NCI-H1930 (cell line): ENCODE data around the gene ALK.

Experiments used
- DNase-seq, 2 experiments: peaks; one replicate each; lab custom pipeline; 2025; lab: John Stamatoyannopoulos, UW

ALK gene

GRCh38 chr2:29607038-29607420 is 314.4 kb downstream of the ALK start:
- no peak for DNase-seq

DNA sequence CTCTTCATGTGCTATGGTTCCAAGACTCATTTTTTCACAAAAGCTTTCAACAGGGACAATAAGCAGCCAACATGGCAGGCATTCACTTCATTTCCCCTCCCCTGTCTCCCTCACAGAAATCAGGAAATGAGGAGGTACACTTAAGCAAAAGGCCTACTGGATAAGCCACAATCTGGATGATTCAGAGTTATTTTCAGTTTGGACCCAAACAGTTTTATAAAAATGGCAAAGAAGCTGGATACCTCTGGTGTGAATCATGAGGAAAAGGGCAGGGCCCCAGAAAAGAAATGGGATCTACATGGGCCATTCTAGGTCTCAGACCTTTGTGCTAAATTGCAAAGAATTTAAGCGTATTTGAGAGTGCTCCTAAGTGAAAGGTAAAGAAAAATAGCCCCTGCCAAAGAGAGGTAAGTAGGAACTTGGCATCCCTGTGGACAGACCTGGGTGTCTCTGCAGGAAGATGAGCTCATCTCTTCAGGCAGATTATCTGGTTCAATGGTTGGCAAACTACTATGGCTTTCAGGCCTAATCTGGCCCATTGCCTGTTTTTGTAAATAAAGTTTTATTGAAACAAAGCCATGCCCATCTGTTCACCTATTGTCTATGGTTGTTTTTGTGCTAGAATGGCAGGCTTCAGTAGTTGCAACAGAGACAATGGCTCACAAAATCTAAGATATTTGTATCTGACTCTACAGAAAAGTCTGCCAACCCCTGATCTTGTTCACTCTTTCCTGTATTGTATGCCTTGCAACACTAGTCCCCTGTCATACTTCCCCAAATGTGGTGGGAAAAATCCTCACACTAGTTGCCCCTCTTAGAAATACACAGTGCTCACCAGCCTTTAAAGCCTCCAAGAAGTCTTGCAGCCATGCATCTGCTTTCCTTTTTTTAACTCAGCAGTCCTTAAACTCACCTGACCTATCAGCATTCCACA is 315.0 kb downstream of the ALK start:
- no peak for DNase-seq

DNA sequence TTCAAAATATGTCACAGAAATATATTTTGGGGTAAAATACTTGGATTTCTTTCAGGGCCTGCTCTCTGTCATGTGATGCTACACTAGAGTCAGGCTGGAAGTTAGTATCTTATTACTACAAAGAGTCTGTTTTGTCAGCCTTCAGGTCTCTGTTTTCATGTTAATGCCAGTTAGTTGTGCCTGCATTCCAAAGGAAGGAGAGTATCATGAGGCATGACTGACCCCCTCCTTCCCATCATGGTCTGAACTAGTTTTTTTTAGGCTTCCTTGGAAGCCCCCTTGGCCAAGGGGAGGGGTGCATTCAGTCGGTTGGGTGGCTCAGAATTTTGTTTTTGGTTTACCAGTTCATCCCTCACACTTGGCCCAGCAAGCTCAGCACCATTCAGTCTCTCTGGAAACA is 318.0 kb downstream of the ALK start:
- DNase-seq: no peak

GRCh38 chr2:29601872-29602271 is 319.5 kb downstream of the ALK start:
- no peak for DNase-seq

DNA sequence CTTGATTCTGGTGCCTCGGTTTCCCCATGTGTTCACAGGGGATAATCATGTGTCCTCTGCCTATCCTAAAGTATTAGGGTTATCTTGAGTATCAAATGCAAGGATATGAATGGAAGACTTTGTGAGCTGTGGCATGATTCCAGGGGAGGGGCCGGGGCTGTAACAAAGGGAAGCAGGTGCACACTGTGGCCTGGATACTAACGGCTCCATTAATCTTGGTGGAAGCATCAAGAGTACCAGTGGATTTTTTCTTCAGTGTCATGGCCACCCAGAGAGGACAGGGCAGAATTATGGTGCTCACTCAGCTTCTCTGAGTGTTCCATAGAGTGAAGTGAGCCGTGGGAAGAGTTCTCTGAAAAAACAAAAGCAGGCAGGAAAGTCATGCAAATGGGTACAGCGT is 320.1 kb downstream of the ALK start:
- DNase-seq: no peak

- DNase-seq: no peak
Observed at GRCh38 chr2:29599946-29600345, 321.4 kb downstream of the ALK start.

GRCh38 chr2:29598978-29599377 is 322.4 kb downstream of the ALK start:
- DNase-seq: no peak

GRCh38 chr2:29597035-29597434 is 324.4 kb downstream of the ALK start:
- no peak for DNase-seq

DNA sequence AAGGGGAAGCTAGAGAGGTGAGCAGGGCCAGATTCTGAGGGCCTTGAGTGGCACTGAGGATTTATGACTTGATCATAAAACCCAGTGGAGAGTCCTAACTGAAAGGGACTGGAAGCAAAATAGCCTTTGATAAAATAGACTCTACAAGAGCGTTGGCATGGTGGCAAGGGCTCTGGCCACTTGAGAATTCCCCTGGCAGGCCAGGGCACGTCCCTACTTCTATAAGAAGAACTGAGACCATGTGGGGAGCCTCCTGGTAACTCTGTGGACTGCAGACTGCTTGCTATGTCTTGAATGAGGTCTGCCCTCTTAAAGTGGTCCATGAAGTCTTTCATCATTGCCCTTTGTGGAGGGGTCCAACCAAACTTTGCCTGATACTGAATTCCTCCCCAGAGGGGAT is 324.8 kb downstream of the ALK start:
- no peak for DNase-seq

DNA sequence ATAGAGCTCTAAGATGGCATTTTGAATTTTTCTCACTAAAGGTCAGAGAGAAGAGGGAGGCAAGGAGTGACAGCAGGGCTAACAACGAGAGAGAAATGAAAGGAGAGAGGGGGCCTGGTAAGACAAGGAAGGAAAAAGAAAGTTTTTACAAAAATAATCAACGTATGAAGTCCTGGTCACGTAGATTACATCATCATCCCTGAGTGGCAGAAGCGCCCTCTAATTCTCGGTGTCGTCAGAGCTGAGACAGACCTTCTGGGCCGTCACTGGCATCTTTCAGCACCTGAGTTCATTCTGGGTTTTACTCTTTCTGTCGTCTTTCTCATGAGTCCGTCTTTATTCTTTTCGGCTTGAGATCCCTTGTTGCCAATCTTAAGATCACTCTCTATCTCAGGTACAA is 329.8 kb downstream of the ALK start:
- no peak for DNase-seq

DNA sequence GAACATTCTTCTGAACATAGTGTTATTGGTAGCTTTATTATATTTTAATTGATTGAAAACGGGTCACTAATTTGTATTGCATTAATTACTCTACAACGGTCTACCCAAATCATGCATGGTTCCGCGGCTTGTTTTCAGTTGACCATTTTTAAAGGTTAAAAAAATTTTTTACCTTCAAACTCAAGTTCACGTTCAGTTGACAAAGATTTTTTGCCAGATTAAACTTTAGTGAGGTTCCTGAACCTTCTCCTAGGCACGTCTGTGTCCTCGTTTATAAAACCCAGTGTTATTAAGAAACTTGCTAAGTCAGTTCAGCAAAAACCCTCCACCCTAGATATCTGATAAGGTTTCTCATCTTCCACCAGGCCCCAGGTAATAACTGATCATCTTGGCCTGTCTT is 331.2 kb downstream of the ALK start:
- no peak for DNase-seq

DNA sequence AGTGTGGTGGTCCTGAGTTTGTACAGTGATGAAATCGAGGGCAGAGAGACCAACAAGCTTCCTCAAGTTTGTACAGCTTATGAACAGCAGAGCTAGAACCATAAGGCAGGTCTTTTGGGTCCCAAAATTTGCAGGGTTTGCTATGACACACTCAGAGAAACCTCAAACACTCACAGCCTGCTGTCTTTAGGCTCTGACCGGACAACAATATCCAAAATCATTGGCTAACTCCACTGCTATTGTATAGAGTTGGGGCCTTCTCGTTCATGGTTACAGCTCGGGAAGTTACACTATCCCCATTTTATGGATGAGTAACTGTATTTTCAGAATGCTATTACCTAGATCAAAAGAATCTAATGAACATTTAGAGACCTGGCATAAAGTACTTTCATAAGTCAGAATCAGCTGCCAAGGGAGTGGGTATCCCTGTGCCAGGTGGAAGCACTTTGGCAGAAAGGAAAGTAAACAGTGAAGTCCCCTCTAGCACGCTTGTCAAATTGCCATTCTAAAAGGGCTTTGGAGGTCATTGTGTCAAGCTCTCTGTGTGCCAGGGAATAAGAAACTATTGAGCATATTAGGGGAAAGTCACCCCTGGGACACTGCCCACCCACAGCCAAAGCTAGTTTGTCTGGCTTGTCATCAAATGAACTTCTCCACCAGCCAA is 331.8 kb downstream of the ALK start:
- DNase-seq: no peak

DNA sequence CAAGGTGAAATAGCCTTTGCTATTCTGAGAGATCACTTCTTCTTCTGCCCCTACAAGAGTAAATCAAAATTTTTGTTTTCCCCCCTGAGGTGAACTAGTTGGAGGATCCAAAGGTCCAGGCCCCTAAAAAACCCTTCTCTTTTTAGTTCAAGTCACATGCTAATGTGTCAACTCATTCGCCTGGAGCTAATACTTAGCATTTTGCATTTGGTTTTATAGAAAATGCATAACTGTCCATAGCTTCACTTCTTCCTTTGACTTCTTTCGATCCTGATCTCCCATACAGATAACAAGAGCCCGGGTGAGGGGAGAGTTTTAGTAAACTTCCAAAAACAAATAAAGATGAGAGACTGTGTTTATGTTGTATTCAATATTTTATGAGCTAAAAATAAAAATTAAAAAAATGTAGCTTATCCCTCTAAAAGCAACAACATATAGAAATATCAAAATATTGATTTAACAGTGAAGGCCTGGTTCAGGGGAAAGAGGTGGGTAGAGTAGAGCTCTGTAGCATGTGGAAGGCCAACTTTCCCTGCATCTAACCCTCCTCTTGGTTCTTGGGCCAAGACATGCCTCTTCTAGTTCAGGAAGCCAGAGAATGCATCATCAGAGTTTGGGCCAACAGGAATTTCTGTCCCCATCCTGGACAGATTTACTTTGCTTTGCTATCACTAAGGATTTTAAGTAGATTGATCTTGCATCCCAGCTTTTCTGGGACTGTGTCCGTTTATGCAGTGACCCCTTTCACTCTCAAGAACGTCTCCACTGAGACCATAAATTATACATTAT is 333.8 kb downstream of the ALK start:
- no peak for DNase-seq

DNA sequence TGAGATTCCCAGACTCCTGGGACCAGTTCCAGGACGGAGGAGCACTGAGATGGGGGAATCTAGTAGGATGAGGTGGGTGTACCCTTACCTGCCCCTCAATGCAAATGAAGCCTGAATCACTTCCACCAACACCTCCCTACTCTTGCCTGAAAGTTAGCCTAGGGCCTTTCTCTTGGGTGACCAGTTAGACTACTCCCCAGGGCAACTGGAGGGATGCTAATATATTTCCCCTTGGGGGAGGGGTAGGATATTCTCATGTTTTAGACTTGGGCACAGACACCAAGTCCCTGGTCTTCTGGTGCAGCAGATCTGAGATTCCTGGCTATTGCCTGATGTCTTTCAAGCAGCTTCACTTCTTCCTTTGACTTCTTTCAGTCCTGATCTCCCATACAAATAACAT is 334.5 kb downstream of the ALK start:
- DNase-seq: no peak

GRCh38 chr2:29583548-29584156 is 337.7 kb downstream of the ALK start:
- DNase-seq: no peak

DNA sequence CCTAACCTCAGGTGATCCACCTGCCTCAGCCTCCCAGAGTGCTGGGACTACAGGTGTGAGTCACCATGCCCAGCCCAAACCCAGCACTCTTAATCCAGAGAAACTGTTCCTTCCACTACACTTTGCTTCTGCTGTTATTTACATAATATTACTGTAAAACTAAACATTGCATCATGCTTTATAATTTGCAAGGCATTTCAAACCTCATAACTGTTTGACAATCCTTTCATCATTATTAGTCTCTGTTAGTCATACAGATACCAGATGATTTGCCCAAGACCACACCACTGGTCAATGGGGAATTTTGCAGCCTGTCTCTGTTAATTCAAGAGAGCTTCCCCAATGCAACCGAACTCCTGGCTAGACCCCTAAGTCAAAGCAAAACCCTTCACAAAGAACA is 338.3 kb downstream of the ALK start:
- DNase-seq: no peak

DNA sequence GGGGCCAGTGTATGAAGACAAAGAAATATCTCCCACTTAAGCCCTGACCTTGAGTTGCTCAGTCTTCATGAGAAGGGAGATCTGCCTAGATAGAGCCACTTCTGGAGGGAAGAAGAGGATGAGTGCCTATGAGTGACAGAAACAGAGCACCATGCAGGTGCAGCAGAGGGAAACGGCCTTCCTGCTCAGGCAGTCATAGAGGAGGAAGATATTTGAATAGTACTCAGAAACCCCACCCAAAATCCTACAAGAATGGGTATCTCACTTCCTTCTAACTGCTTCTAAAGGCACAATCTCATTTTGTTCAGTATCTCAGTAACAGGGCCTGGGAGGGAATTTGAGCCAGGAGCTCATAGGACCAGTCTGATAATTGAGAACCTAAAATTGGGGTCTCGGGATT is 339.3 kb downstream of the ALK start:
- DNase-seq: no peak

DNA sequence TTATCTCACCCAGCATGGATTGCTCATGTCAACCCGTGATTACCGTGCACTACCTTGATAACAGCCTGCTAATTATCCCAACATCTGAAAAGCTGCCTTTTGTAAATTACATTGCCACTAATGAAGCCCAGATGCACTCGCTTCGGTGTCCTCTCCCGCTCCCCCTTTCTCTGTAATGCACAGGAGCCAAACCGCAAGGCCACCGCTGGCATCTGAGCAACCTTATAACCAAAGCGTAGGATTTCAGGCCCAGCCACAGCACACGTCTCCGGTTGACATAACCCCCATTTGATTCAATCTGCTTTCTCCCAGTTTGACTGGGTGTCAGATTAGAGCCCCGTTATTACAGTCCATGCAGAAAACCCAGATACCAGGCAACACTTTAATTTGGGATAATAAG is 341.2 kb downstream of the ALK start:
- DNase-seq: no peak

GRCh38 chr2:29579495-29580169 is 341.8 kb downstream of the ALK start:
- no peak for DNase-seq

- no peak for DNase-seq
Observed at GRCh38 chr2:29578084-29578598, 343.2 kb downstream of the ALK start.

DNA sequence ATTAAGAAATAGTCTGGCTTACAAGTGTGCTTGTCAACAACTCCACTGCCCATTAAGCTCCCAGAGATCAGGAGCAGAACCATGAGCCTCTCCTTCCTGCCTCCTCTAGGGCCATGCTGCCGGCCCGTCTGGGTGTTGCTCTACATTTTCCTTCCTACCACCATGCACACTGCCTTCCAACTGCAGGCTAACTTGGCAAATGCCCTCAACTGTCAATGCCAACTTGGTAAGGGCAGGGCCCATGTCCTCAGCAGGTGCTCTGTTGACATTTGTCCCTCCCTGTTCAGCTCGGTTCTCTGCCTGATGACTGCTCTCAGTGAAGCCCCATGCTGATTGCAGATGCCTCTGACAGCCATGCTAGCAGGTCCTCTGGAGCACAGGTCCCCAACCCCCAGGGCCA is 345.2 kb downstream of the ALK start:
- no peak for DNase-seq
